Activated T-cell treated with anti-CD3 and anti-CD28 coated beads, Interleukin-2, amount 50 U/mL, for 1 hour (primary cell): ENCODE measurements around the gene RETSAT.

ENCODE experiments used
- DNase-seq: peaks from one replicate; pipeline ENCODE4 v3.0.0-alpha.2; 2020

Gene RETSAT

GRCh38 chr2:85302121-85302520, 52.2 kb downstream of the RETSAT start:
- no peak for DNase-seq
